ENCODE measurements around the gene FRMD4A.

The FRMD4A gene

DNA sequence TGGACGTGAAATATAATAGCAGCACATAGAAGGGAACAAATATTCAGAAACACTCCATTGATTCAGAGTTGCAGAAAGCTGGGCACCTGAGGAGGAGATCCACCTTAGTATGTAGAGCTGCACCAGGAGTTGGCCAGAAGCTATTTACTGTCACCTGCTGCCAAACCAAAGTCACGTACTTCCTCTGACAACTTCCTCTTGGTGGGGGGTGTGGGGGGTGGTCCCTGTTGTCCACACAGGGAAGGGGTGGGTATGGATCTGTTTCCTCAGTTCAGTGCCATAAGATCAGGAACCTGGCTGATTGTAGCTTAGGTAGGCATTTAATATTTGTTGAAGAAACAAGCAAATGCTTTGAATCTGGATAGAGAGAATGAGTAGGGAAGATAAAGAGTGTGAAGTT lies 264.6 kb downstream of the FRMD4A start:
- DNase-seq (ENCODE audit: low read depth): no peak
- H3K4me3 ChIP-seq (ENCODE audit: low read depth, low read length): no peak overlapping the region
- TF ChIP-seq POLR2A (IDR thresholded peaks at IDR 0.05; ENCODE audit: extremely low read depth, insufficient read length) (no peak), CTCF (IDR thresholded peaks at IDR 0.05; ENCODE audit: low read depth, low read length) (no peak), MAX (IDR thresholded peaks at IDR 0.05; ENCODE audit: low read depth, low read length) (no peak), MYC (IDR thresholded peaks at IDR 0.05; ENCODE audit: low read depth, low read length) (no peak)

- TF ChIP-seq POLR2A (IDR thresholded peaks at IDR 0.05; ENCODE audit: extremely low read depth, insufficient read length): no peak
- no peak for TF ChIP-seq CTCF (IDR thresholded peaks at IDR 0.05; ENCODE audit: low read depth, low read length)
- TF ChIP-seq MAX (IDR thresholded peaks at IDR 0.05; ENCODE audit: low read depth, low read length): no peak
- TF ChIP-seq MYC (IDR thresholded peaks at IDR 0.05; ENCODE audit: low read depth, low read length): no peak
- no peak for DNase-seq (ENCODE audit: low read depth)
- H3K4me3 ChIP-seq (ENCODE audit: low read depth, low read length): no peak overlapping the region
These were observed 267.0 kb downstream of the FRMD4A start for GRCh38 chr10:14063531-14064285.

DNA sequence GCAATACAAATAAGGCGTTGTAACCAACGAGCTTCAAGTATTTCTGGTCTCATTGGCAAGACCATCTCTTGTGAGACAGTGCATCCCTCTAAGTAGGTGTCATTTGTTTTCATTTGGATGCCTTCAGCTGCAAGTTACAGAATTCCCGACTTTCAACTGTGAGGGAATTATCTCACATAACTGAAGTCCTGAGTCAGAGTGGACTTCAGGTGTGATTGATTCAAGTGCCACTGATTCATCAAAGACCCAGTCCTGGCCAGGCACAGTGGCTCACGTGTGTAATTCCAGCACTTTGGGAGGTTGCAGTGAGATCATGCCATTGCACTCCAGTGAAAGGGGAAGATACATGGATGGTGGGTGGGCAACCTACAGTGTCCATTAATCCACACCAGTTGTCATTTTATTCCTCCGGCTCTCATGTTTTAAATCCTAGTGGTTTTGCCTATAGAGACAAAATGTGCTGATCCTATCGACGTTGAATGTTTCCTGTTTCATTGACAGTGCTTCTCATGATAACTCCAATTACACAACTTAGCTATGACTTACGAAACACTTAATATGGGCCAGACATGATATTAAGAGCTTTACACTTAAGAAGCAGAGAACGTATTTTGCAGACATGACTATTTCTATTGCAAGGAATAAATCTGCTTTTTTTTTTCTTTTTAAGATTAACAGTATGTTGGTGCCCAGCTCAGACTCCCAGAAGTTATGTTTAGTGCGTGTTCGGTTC lies 268.0 kb downstream of the FRMD4A start:
- TF ChIP-seq POLR2A (IDR thresholded peaks at IDR 0.05; ENCODE audit: extremely low read depth, insufficient read length): no peak
- no peak for TF ChIP-seq MYC (IDR thresholded peaks at IDR 0.05; ENCODE audit: low read depth, low read length)
- no peak for TF ChIP-seq CTCF (IDR thresholded peaks at IDR 0.05; ENCODE audit: low read depth, low read length)
- TF ChIP-seq MAX (IDR thresholded peaks at IDR 0.05; ENCODE audit: low read depth, low read length): no peak
- no peak overlapping the region for H3K4me3 ChIP-seq (ENCODE audit: low read depth, low read length)
- DNase-seq (ENCODE audit: low read depth): peak; percentile 14

GRCh38 chr10:14060320-14061070 lies 270.2 kb downstream of the FRMD4A start:
- no peak for DNase-seq (ENCODE audit: low read depth)
- no peak overlapping the region for H3K4me3 ChIP-seq (ENCODE audit: low read depth, low read length)
- no peak for TF ChIP-seq POLR2A (IDR thresholded peaks at IDR 0.05; ENCODE audit: extremely low read depth, insufficient read length)

DNA sequence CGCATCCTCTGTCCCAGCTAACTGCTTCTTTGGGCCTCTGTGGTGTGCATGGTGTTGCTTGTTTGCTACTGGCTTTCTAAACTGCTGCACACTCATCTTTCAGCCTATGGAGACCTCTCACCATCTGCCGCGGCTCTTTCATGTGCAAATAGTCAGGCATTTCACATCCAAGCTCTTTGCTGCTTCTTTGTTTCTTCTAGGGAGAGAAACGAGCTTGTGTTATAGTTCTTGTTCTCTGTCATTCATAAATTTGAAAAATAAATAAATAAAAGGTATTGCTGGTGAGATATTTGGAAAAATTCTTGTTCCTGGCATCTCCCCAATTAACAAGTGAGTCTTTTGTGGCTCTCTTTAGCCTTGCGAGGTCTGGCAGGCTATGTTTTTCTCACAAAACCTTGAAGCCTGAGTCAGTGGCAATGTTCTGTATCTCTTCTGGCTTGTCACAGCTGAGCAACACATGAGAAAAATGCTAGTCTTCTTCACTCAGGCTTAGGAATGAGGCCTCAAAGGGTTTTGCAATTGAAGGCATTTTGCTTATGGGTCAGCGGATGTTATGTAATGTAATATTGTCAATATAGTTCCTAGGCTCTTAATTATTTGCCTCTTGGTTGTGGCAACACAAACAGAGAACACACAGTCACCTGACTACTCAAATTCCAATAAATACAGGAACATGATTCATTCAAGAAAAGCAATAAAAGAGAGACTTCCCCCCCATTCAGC lies 274.0 kb downstream of the FRMD4A start:
- no peak overlapping the region for H3K4me3 ChIP-seq (ENCODE audit: low read depth, low read length)
- TF ChIP-seq CTCF (IDR thresholded peaks at IDR 0.05; ENCODE audit: low read depth, low read length) (no peak), MYC (IDR thresholded peaks at IDR 0.05; ENCODE audit: low read depth, low read length) (no peak), MAX (IDR thresholded peaks at IDR 0.05; ENCODE audit: low read depth, low read length) (no peak), POLR2A (IDR thresholded peaks at IDR 0.05; ENCODE audit: extremely low read depth, insufficient read length) (no peak)
- DNase-seq (ENCODE audit: low read depth): no peak

All from NB4 (cell line).